GM19438 (cell line): Measurements from ENCODE around the gene CYBA.

ENCODE experiments used
- ATAC-seq: cut with Tn5 transposase; IDR thresholded peaks from one replicate; pipeline ENCODE4 v1.9.1; 2021; ENCODE audit warnings: low read depth; ENCODE audit not compliant: unreplicated experiment

CYBA gene

GRCh38 chr16:88647178-88648070, 3.4 kb downstream of the CYBA start:
- ATAC-seq, result no peak

- no peak for ATAC-seq
Observed at GRCh38 chr16:88646345-88647034, 4.4 kb downstream of the CYBA start.

DNA sequence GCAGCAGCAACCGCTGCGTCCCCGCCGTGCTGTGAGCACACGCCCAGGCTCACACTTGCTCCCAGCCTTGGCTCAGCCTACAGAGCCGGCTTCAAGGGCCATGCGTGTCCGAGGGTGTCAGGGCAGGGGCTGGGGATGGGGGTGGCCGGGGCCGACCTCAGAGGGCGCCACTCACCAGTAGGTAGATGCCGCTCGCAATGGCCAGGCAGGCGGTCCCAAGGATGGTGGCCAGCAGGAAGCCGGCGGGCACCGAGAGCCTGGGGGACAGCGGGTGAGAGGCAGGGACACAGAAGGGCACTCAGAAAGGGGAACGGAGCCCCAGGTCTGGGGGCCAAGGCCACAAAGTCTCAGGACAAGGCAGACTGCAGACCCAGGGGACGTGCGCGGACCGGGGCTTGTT, 4.9 kb downstream of the CYBA start:
- ATAC-seq, result no peak

DNA sequence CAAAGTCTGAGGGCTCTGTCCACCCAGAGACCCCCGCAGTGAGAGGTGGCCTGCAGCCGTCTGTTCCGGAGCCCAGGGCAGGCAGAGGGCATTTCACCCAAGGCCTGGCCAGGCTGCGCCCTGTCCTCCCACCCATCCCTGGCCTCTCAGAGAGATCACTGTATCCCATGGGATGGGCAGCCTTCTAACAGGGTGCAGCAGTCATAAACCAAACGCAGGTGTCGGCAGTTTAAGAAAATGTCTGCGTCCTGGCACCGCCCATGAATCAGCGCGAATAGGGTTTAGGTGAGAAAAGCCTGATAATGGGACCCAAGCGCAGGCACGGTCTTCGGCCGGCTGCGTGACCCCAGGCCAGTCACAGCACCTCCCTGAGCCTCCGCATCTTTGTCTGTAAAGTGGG, 5.4 kb downstream of the CYBA start:
- ATAC-seq, result no peak

- ATAC-seq, result no peak
Observed at GRCh38 chr16:88643644-88643932, 7.3 kb downstream of the CYBA start.

DNA sequence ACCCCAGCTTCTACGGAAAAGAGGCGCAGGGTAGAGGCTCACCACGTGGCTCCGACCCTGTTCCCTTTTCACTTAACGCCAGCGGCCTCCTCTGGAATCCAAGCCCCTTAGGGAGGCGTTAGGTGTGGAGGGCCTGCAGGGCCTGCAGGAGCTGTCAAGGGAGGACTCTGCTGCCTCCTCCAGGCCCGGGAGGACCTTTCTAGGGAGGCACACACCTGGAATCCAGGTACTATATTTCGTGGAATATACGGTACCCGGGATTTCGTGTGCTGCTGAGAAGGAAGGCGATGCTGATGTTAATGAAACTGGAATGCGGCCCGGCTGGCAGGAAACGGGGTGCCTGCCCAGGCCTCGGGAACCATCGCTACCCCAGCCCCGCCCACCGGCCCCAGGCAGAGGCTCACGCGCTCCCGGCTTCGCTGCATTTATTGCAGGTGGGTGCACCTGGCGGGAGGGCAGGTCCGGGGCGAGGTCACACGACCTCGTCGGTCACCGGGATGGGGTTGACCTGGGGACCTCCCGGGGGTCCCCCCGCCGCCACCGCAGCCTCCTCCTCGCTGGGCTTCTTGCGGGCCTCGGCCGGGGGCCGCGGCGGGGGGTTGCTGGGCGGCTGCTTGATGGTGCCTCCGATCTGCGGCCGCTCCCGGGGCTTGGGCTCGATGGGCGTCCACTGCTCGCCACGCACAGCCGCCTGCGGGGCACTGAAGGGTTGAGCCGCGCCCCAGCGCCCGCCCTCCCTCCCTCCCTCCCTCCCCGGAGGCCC, 7.8 kb downstream of the CYBA start:
- no peak for ATAC-seq

GRCh38 chr16:88640498-88641247, 10.2 kb downstream of the CYBA start:
- ATAC-seq, result no peak

DNA sequence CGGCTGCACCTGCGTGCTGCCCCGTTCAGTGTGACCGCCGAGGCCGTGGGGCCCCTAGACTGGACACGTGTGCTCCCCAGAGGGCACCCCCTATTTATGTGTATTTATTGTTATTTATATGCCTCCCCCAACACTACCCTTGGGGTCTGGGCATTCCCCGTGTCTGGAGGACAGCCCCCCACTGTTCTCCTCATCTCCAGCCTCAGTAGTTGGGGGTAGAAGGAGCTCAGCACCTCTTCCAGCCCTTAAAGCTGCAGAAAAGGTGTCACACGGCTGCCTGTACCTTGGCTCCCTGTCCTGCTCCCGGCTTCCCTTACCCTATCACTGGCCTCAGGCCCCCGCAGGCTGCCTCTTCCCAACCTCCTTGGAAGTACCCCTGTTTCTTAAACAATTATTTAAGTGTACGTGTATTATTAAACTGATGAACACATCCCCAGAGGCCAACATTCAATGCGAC, 10.8 kb downstream of the CYBA start:
- no peak for ATAC-seq

DNA sequence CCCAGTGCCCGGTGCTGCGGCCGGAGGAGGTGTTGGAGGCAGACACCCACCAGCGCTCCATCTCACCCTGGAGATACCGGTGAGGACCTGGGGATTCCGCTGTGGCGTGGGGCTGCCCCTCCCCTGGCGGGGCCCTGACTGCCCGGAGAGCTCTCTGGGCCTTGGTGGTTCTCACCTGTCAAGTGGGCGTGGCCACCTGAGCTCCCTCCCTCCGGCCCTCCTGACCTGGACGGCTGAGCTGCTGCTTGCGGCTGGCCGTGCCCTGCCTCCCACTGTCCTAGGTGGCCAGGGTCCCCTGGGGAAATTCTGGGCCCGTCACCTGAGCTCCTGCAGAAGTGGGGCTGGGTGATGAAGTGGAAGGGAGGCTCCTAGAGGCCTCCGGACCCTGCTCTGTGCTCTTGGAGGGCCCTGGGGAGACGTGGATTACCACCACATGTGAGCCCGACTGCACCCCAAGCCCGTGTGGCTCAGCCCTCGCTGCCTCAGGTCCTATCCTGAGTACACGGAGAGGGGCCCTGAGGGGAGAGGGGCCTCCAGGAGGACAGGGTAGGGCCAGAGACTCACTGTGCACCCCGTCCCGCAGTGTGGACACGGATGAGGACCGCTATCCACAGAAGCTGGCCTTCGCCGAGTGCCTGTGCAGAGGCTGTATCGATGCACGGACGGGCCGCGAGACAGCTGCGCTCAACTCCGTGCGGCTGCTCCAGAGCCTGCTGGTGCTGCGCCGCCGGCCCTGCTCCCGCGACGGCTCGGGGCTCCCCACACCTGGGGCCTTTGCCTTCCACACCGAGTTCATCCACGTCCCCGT, 11.4 kb downstream of the CYBA start:
- ATAC-seq, result no peak

DNA sequence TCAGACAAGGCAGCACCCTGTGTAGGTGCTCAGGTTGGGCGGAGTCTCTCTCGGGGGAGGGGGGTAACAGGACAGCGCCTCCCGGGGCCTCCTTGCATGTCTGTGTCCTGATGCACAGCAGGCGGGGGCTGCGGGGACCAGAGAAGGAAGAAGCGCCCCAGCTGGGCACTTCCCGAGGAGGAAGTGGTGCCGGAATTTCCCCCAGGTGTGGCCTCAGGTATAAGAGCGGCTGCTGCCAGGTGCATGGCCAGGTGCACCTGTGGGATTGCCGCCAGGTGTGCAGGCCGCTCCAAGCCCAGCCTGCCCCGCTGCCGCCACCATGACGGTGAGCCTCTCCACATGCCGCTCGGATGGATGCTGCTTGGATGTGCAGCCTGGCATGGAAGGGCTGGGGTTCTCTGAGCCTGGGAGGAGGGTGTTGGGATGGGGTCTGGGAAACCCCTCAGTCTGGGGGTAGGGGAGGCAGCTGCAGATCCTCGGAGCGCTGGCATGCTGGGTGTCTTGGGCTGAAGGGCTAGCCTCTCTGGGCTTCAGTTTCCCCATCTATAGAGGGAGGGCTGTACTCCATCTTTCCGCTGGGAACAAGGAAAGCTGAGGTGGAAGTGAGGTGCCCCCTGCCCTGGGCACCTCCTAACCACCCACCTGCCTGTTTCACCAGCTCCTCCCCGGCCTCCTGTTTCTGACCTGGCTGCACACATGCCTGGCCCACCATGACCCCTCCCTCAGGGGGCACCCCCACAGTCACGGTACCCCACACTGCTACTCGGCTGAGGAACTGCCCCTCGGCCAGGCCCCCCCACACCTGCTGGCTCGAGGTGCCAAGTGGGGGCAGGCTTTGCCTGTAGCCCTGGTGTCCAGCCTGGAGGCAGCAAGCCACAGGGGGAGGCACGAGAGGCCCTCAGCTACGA, 12.3 kb downstream of the CYBA start, which contains the start of gene IL17C:
Gene IL17C, plus strand, starts transcription at position 250 of the 908 bp plus-strand sequence. Its CDS starts 70 bp downstream, at position 320.
- no peak for ATAC-seq

DNA sequence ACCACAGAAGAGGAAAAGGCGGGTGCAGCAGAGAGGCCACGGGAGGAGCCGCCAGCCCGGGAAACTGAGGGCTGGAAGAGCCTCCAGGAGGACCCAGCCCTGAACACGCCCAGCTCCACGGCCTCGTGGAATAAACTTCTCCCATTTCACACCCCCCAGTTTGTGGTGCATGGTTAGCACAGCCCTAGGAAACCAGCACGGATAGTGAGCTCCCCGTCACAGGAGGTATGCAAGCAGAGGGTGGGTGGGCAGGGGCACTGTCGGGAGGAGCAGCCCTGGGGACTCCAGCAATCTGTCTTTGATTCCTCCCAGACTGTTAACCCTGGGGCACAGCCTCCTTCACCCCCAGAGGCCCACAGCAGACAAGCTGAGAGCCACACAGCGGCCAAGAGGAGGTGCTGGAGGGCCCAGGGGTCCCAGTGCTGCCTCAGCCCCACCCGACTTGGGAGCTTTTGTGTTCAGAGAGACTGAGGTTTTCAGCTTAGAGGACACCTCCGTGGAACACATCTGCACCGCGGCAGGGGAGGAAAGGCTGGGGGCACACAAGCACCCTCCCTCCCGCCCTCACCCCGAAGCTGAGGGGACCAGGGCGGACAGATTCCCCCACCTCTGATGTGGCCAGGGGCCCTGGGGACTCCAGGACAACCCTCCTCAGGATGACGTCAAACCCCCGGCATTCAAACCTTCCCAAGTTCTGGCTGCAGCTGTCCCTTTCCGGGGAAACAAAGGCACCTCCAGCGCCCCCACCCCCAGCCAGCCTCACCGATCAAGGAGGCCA, 14.2 kb downstream of the CYBA start:
- ATAC-seq, result no peak

DNA sequence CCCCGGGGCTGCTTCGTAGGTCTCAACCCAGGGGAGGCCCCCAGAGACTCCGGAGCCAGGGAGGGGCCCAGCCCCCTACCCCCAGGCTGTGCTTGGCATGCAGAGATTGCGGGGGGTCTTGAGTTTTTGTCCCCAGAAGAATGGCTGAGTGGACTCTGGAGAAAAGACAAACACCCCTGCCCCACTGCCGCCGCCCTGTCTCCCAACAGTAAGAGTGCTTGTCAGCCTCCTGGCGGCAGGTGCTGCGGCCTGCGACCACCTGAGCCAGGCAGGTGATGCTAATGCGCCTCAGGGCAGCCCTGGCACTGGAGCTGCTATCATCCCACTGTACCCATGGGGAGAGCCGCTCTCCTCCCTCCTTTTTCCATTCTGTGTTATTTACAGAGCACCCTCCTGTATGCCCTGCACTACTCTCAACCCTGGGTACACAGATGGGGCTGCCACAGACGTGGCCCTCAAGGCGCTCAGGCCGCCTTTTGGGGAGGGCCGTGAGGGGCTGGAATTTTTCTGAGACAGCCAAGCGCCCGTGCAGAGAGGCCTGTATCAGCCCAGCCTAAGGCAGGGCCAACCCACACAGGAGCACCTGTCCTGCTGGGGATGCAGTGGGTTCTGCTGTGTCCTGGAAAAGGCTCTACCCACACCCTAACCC, 15.1 kb downstream of the CYBA start:
- no peak for ATAC-seq

DNA sequence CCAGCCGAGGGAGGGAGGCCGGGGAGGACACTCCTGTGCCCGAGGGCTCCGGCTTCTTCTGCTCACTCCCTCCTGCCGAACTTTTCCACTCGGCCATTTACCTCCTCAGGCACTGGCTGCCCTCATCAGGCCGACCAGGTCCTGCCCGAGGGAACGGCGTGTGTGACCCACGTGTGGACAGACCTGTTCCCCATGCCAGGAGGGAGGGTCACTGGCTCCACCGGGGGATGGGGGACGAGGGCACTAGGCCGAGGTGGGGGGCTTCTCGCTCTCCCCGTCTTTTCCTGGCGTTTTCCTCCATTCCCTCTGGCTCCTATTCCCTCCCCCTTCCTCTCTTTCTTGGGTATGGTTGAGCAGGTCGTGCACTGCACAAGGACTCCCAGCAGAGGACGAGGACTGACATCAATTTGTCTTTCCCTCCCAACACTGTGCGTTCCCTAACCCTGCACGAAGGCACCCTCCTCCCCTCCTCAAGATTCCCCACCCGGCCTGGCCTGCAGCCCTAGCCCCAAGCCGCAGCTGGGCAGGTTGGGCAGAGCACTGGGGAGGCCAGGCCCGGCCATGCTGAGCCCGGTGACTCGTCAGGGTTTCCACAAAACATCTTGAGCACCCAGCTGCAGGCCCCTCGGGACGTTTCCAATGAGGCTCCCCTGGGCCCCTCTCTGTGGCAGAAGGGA, 15.7 kb downstream of the CYBA start:
- no peak for ATAC-seq

- ATAC-seq, result peak; percentile 53
Observed at GRCh38 chr16:88634141-88634993, 16.5 kb downstream of the CYBA start.

GRCh38 chr16:88633684-88634140, 17.1 kb downstream of the CYBA start:
- ATAC-seq, result peak; percentile 34

DNA sequence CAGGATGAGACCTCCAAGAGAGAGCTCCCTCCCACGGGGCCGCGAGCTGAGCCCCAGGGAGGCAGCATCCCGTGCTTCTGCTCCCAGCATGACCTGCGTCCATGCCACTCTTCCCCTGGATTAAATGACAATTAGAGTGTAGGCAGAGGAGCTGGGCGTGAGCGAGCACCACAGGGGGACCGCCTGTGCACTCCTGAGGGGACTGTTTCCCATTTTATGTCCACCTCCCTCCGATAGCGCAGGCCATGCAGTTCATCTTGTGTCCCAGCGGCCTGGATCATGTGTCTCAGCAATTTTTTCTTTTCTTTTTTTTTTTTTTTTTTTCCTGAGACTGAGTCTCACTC, 18.3 kb downstream of the CYBA start:
- ATAC-seq, result no peak
